22Rv1 (cell line): Measurements from ENCODE around the gene EFCAB9.

ENCODE experiments used
- ZFX ChIP-seq: fragments of 450-650 bp; IDR thresholded peaks from 2 replicates; pipeline ENCODE4 v1.6.1; 2017; ENCODE audit warnings: antibody characterized with exemption, borderline replicate concordance
- TF ChIP-seq, protein P1 (sequence below): fragments of 450-650 bp; IDR thresholded peaks from 2 replicates; pipeline ENCODE4 v1.5.1; 2017; ENCODE audit warnings: mild to moderate bottlenecking

DNA sequence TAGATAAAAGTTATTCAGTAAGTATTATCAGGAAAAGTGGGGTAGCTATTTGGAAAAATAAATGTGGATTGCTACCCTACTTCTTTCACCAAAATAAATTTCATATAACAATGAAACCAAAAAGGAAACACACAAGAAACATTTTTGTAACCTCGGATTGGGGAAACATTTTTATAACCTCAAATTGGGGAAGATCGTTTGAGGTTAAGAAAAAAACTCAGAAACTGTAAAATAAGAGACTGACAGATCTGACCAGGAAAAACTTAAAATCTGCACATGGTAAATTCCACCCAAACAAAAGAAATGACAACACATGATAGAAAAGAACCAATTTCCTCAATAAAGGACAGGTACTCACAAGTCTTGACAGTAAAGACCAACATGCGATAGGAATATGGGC is 13.5 kb downstream of the EFCAB9 start:
- TF ChIP-seq, protein P1, sequence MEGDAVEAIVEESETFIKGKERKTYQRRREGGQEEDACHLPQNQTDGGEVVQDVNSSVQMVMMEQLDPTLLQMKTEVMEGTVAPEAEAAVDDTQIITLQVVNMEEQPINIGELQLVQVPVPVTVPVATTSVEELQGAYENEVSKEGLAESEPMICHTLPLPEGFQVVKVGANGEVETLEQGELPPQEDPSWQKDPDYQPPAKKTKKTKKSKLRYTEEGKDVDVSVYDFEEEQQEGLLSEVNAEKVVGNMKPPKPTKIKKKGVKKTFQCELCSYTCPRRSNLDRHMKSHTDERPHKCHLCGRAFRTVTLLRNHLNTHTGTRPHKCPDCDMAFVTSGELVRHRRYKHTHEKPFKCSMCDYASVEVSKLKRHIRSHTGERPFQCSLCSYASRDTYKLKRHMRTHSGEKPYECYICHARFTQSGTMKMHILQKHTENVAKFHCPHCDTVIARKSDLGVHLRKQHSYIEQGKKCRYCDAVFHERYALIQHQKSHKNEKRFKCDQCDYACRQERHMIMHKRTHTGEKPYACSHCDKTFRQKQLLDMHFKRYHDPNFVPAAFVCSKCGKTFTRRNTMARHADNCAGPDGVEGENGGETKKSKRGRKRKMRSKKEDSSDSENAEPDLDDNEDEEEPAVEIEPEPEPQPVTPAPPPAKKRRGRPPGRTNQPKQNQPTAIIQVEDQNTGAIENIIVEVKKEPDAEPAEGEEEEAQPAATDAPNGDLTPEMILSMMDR: no peak
- TF ChIP-seq ZFX: no peak
